Measurements from ENCODE around the gene SPATA33. TPM values are rescaled to one million over a fixed set of nuclear protein-coding genes. Genes with fewer than 3 reads are reported as not detected.

Gene SPATA33
- total RNA-seq = 10 to 100 TPM; 14.5 to 14.8 TPM

DNA sequence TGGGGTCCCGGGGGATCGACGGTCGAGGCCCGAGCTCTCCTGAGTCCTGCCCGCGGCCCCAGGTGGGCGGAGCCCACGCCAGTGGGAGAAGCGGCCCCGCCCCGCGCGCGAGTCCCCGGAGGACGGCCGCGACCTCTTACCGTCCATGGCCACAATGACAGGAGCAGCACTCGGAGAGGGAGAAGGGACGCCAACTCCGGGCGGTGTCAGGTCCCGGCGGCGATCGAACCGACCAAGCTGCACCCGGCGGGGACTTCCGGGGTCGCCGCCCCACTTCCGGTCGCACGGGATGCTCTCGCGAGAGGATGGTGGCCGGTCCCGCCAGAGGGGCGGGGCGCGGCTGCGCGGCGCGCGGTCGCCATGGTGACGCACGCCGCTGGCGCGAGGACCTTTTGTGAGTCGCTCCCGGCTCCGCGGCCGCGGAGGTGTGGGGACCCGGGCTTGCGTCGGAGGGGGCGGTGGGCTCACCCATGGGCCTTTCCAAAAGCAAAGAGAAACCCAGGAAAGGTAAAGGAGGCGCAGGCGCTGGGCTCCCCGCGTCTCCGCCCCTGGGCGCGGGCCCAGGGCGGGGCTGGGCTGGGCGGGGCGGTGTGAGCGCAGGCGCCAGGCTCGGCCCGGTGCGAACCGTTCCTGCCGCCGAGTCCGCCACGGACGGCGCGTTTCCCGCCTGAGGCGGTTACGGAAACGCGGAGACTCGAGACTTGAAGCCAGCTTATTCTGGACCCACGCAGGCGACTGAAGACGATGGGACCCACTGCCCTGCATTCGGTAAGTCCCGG is at the start of gene SPATA33, which contains the start of gene CHMP1A:
Gene SPATA33, plus strand, starts transcription at position 395 of the 779 bp plus-strand sequence. Its CDS starts 76 bp downstream, at position 471.
Gene CHMP1A, minus strand, starts transcription at position 267 of the 779 bp plus-strand sequence. Its CDS starts 120 bp downstream, at position 147.
- H3K9me3 Mint-ChIP-seq = no peaks in the 10 kb centered on the region
- DNase-seq = peak; percentile 91
- ChIA-PET CTCF (interaction anchor here (0.5 to 2.1 kb wide), 3 partner anchors 13 to 155 kb away, joined by 3 to 13 read pairs (median 7); no protein-coding TSS in a partner anchor), POLR2A (interaction anchor here (0.5 kb wide), 1 partner anchor 90 kb away, joined by 5 read pairs; no protein-coding TSS in a partner anchor)
- peaks cover 48% of the 10 kb centered on the region for H3K4me1 Mint-ChIP-seq
- H3K4me3 Mint-ChIP-seq = peak within 1 kb of the TSS; percentile 79
- peaks cover 29% of the 10 kb centered on the region for H3K36me3 Mint-ChIP-seq (ENCODE audit: low read depth)
- H3K27me3 Mint-ChIP-seq = no peaks in the 10 kb centered on the region
- H3K27ac Mint-ChIP-seq = peak within 1 kb of the TSS; percentile 85

DNA sequence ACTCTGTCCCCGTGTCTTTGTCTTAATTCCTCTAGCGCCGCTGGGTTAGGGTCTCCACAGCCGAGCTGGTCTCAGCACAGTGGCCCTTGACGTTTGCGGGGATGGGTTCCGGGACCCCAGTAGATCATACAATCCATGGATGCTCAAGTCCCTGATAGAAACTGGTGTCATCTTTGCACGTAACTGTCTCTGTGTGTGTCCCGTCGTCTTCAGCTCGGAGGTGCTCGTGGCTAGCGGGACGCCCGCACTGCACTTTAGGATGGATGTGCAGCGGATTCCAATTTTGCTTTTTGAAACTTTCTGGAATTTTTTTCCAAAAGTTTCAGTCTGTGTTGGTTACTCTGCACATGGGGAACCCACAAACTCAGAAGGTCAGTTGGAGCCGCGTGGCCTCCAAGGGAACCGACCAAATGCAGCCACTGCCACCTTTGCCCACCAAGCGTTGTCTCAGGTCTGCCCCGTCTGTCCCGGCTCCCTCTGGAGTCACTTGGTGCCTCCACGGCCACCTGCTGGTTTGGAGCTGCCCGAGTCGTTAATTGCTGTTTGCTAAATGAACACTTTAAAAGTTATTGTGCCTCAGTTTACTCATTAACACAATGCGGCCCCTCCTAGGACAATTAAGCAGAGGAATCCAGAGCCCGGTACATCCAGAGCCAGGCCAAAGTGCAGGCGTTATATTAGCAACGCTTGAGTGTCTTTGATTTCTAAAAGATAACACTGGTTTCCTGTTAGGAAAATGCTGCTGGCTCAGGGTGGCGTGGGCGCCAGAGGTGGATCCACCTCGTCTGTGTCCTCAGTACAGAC is 49.5 kb upstream of the SPATA33 start:
- Mint-ChIP-seq H3K27ac (no peak overlapping the region), H3K4me1 (peaks cover 3% of the 10 kb centered on the region), H3K36me3 (ENCODE audit: low read depth) (no peaks in the 10 kb centered on the region), H3K4me3 (no peak overlapping the region), H3K27me3 (peaks cover under 1% of the 10 kb centered on the region), H3K9me3 (no peaks in the 10 kb centered on the region)
- ChIA-PET CTCF (interaction anchor here (1.0 kb wide), 1 partner anchor 9 kb away, joined by 3 read pairs; no protein-coding TSS in a partner anchor), POLR2A (no interaction called here)
- DNase-seq = no peak

DNA sequence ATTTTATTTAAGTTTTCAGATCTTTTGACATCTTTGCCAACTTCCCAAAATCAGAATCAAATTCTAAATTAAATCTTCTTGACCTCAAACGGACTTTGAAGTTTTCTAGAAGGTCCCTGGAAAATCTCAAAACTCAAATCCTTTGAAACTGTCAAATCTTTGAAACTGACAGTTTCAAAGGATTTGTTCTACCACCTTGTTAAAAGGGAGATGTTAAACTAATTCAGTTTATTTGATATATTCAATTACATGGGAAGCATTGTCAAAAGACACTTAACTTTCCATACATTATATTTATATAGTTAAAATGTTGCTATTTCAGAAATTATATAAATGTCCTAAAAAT is 47.6 kb upstream of the SPATA33 start:
- peaks cover 2% of the 10 kb centered on the region for H3K4me1 Mint-ChIP-seq
- no peaks in the 10 kb centered on the region for H3K36me3 Mint-ChIP-seq (ENCODE audit: low read depth)
- DNase-seq = no peak
- ChIA-PET POLR2A (no interaction called here), CTCF (no interaction called here)
- no peaks in the 10 kb centered on the region for H3K27me3 Mint-ChIP-seq
- H3K9me3 Mint-ChIP-seq = no peaks in the 10 kb centered on the region
- H3K27ac Mint-ChIP-seq = no peak overlapping the region
- no peak overlapping the region for H3K4me3 Mint-ChIP-seq

- Mint-ChIP-seq H3K27ac (no peak overlapping the region), H3K4me1 (peaks cover 13% of the 10 kb centered on the region), H3K27me3 (peaks cover 3% of the 10 kb centered on the region), H3K9me3 (peaks cover 8% of the 10 kb centered on the region), H3K4me3 (no peak overlapping the region), H3K36me3 (ENCODE audit: low read depth) (peaks cover 6% of the 10 kb centered on the region)
- DNase-seq = no peak
- POLR2A ChIA-PET = no interaction called here
- CTCF ChIA-PET = no interaction called here
Observed at GRCh38 chr16:89612415-89613166, 45.0 kb upstream of the SPATA33 start.

- H3K27me3 Mint-ChIP-seq = peaks cover 3% of the 10 kb centered on the region
- H3K9me3 Mint-ChIP-seq = peaks cover 8% of the 10 kb centered on the region
- ChIA-PET CTCF (no interaction called here), POLR2A (no interaction called here)
- no peak for DNase-seq
- peaks cover 6% of the 10 kb centered on the region for H3K36me3 Mint-ChIP-seq (ENCODE audit: low read depth)
- H3K4me3 Mint-ChIP-seq = no peak within 1 kb of the TSS
- peaks cover 13% of the 10 kb centered on the region for H3K4me1 Mint-ChIP-seq
- no peak within 1 kb of the TSS for H3K27ac Mint-ChIP-seq
Observed at GRCh38 chr16:89613231-89613953, 44.2 kb upstream of the SPATA33 start, which contains the start of gene DPEP1. Gene DPEP1 (plus strand): TSS chr16:89613642. CDS start chr16:89630411, 16,769 bp downstream.

GRCh38 chr16:89613954-89614459 is 43.6 kb upstream of the SPATA33 start:
- no peak for DNase-seq
- CTCF ChIA-PET = no interaction called here
- Mint-ChIP-seq H3K36me3 (ENCODE audit: low read depth) (peaks cover 6% of the 10 kb centered on the region), H3K9me3 (peaks cover 8% of the 10 kb centered on the region), H3K27ac (no peak overlapping the region), H3K4me3 (no peak overlapping the region), H3K27me3 (peaks cover 3% of the 10 kb centered on the region), H3K4me1 (peaks cover 13% of the 10 kb centered on the region)
- POLR2A ChIA-PET = no interaction called here

DNA sequence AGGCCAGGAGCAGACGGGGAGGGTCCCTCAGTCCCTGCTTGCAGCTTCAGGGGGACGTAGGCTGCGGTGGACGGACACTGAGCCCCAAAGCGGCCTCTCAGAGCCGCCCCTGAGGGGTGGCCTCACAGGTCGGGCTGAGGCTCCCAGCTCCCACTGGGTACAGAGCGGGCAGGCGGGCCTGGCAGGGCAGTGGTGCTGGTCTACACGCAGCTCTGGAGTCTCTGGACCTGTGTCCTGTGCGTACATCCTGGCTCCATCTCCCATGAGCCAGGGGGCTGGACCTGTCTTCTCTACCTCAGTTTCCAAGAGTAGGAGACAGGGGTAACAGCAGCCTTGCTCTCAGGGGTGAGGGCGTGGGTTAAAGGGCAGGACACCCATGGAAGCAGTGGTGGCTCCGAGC is 42.5 kb upstream of the SPATA33 start:
- no peak for DNase-seq
- peaks cover 3% of the 10 kb centered on the region for H3K27me3 Mint-ChIP-seq
- CTCF ChIA-PET = interaction anchor here (0.9 to 1.9 kb wide), 4 partner anchors 10 to 53 kb away, joined by 3 to 5 read pairs (median 4); no protein-coding TSS in a partner anchor

DNA sequence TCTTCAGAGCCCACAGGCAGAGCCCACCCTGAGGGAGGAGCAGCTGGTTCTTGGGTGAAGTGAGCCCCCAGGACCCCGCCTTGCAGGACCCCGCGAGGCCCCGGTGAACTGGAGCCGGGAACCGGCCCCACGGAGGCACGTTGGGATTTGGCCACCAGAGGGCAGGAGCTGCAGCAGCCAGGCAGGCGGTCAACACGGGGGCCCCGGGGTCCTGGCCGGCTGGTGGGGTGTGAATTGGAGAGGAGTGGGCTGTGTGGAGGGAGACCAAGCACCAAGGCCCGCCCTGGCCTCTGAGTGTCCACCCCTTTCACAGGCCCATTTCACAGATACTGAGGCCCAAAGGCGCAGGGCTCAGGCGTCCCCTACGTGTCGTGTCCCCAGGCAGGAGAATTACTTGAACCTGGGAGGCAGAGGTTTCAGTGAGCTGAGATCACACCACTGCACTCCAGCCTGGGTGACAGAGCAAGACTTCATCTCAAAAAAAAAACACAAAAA is 42.0 kb upstream of the SPATA33 start:
- ChIA-PET CTCF (interaction anchor here (0.9 to 1.9 kb wide), 5 partner anchors 10 to 52 kb away, joined by 3 to 5 read pairs (median 3); no protein-coding TSS in a partner anchor), POLR2A (no interaction called here)
- no peak overlapping the region for H3K27ac Mint-ChIP-seq
- peaks cover 3% of the 10 kb centered on the region for H3K27me3 Mint-ChIP-seq
- DNase-seq = no peak
- H3K36me3 Mint-ChIP-seq (ENCODE audit: low read depth) = peaks cover 6% of the 10 kb centered on the region
- H3K4me3 Mint-ChIP-seq = no peak overlapping the region
- peaks cover 8% of the 10 kb centered on the region for H3K9me3 Mint-ChIP-seq
- peaks cover 13% of the 10 kb centered on the region for H3K4me1 Mint-ChIP-seq

More for the DNA sequence above, 42.5 kb upstream of the SPATA33 start:
- Mint-ChIP-seq H3K27ac (no peak overlapping the region), H3K9me3 (peaks cover 8% of the 10 kb centered on the region), H3K4me1 (peaks cover 13% of the 10 kb centered on the region), H3K4me3 (no peak overlapping the region), H3K36me3 (ENCODE audit: low read depth) (peaks cover 6% of the 10 kb centered on the region)
- POLR2A ChIA-PET = no interaction called here

- CTCF ChIA-PET = interaction anchor here (1.3 kb wide), 1 partner anchor 16 kb away, joined by 3 read pairs; no protein-coding TSS in a partner anchor
- Mint-ChIP-seq H3K27ac (peak overlapping the region; percentile 88), H3K4me1 (peaks cover 13% of the 10 kb centered on the region), H3K36me3 (ENCODE audit: low read depth) (peaks cover 6% of the 10 kb centered on the region), H3K27me3 (peaks cover 3% of the 10 kb centered on the region), H3K9me3 (peaks cover 8% of the 10 kb centered on the region), H3K4me3 (no peak overlapping the region)
- peak; percentile 26 for DNase-seq
- POLR2A ChIA-PET = no interaction called here
Observed at GRCh38 chr16:89616623-89617022, 41.0 kb upstream of the SPATA33 start.

DNA sequence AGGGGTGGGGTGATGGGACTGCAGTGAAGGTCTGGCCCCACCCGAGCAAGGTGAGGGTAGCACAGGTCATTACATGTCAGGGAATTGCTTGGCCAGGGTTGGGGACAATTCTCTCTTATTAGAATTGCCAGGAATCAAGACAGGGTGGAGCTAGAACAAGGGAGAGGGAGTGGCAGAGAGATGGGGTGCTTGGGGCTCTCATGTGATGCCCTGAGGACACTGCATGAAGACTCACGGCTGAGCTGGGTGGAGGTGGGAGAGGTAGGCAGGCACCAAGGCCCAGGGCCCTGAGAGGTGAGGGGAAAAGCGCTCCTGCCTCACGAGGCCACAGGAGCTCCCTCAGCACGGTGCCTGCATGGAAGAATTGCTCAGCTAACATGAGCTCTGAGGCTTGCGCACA is 40.6 kb upstream of the SPATA33 start:
- H3K36me3 Mint-ChIP-seq (ENCODE audit: low read depth) = peaks cover 6% of the 10 kb centered on the region
- H3K9me3 Mint-ChIP-seq = peaks cover 8% of the 10 kb centered on the region
- H3K27ac Mint-ChIP-seq = peak overlapping the region; percentile 88
- no peak for DNase-seq
- POLR2A ChIA-PET = no interaction called here
- H3K4me1 Mint-ChIP-seq = peaks cover 13% of the 10 kb centered on the region
- H3K4me3 Mint-ChIP-seq = no peak overlapping the region
- CTCF ChIA-PET = no interaction called here
- H3K27me3 Mint-ChIP-seq = peaks cover 3% of the 10 kb centered on the region

DNA sequence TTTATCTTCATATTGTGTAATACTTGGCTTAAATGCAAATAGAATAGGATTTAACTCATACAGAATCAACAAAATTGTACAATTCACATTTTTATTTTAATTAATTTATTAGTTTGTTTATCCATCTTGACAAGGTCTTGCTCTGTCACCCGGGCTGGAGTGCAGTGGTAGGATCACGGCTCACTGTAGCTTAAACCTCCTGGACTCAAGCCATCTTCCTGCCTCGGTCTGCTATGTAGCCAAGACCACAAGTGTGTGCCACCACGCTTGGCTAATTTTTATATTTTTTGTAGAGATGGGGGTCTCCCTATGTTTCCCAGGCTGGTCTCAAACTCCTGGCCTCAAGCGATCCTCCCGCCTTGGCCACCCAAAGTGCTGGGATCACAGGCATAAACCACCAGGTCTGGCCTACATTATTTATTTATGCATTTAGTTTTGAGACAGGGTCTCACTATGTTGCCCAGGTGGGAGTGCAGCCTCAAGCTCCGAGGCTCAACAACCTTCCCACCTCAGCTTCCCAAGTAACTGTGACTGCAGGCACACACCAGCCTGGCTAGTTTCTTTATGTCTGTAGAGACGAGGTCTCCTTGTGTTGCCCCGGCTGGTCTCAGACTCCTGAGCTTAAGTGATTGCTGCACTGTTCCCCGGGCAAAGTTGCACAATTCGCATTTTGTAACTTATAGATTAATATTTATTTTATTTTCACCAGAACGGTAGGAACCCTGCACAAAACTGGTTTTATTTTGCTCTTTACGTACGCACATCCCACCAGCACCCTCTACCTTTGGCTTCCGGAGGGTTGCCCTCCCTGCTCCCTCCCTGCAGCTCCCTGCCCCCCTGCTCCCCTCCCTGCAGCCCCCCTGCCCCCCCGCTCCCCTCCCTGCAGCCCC is 39.3 kb upstream of the SPATA33 start:
- POLR2A ChIA-PET = no interaction called here

More for the DNA sequence above, 39.3 kb upstream of the SPATA33 start:
- Mint-ChIP-seq H3K9me3 (peaks cover 8% of the 10 kb centered on the region), H3K27ac (no peak overlapping the region), H3K4me1 (peaks cover 11% of the 10 kb centered on the region), H3K4me3 (no peak overlapping the region), H3K36me3 (ENCODE audit: low read depth) (peaks cover 6% of the 10 kb centered on the region), H3K27me3 (peaks cover 4% of the 10 kb centered on the region)
- CTCF ChIA-PET = no interaction called here
- DNase-seq = no peak

Data from activated CD4-positive, alpha-beta T cell treated with anti-CD3 and anti-CD28 coated beads, Interleukin-2, amount 10 ng/mL, durations not matched to agents 7 days and 5 days (primary cell).